Measurements from ENCODE around the gene CTSL.

Gene CTSL

DNA sequence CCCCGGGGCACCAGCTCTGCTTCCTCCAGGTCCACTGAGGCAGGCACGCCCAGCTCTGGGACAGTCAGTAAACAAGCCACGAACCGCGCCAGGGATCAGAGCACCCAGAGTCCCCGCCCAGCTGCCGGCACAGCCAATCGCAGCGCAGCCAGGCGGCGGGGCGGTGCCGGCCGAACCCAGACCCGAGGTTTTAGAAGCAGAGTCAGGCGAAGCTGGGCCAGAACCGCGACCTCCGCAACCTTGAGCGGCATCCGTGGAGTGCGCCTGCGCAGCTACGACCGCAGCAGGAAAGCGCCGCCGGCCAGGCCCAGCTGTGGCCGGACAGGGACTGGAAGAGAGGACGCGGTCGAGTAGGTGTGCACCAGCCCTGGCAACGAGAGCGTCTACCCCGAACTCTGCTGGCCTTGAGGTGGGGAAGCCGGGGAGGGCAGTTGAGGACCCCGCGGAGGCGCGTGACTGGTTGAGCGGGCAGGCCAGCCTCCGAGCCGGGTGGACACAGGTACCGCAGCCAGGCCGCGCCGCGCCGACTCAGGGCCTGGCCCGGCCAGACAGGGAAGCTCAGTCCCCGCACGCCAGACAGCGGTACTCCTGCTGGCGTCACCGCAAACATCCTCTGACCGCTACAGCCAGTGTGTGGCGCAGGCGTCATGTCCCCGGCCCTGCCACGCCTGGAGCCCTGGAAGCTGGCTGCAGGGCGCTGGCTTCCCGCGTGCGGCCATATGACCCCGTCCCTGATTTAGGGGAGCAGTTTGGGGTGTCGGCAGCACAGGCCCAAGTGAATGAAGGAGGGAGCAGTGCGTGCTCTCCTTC, at the start of gene CTSL:
TSS of gene CTSL (plus strand) at position 220 of the 810 bp plus-strand sequence. CDS start 1,485 bp downstream, outside the sequence.
- DNase-seq = peak; percentile 77

DNA sequence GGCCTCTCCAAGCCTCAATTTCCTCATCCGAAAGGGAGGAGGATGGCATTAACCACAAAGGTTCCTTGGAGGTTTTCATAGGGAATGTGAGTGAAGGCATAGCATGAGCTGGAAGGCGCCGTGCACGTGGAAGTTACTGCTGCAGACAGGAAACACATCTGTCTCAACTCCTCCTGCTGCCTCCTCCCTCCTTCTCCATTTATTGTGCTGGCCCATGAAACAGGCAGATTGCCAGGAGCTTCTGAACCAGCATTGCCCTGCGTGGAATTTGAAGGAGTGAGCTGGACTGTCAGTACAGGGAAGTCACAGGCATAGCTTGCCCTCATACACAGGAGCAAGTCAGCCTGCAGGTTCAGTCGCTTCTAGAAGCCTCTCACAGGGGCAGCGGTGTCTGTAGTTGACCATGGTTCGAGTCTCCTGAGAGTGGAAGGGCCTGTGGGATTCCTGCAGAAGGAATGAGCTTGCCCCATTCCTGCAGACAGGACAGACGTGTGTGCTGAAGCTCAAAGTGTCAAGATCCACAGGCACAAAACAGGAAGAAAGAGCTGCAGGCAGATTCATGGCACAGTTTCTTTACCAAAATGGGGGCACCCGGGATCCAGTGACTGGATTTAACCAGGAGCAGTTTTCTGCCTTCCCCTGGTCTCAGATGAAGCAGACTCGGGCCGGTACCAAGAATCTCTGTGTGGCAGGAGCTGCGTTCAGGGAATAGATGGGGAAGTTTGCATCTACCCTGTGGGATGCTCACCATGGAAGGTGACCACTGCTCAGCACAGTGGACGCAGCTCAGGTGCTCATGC, 48.7 kb upstream of the CTSL start:
- no peak for DNase-seq

GRCh38 chr9:87677776-87678587, 47.9 kb upstream of the CTSL start:
- DNase-seq = no peak

DNA sequence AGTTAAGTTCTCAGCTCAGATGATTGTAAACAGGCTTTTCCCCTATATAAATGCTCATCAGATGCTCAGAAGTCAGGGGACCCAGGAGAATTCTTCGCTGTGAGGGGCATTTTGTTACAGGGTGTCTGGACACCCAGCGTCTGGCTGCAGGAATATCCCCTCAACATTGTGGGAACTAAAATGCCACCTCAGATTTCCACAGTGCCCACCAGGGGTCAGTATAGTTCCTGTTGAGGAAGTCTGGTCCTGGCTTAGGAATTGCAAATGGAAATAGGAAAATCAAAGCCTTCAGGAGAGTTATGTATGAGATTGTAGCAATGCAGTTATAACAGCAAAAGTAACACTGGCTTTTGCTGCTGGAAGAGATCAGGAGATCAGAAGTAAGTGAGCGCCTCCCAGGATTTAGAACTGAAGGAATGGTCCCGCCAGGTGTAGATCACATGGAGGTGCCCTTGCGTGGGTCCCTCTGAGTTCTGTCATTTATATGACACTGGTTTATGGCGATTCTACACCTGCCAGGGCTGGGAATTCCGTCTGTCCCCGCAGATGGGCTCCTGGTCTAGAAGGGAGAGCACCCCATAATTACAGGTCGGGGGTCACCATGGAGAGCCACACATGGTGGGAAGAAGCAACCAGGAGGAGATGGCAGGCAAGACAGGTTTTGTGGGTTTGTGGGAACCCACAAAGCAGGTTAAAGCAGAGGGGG, 47.1 kb upstream of the CTSL start:
- DNase-seq = peak; percentile 55

- no peak for DNase-seq
These were observed 44.5 kb upstream of the CTSL start for GRCh38 chr9:87681271-87682061.

DNA sequence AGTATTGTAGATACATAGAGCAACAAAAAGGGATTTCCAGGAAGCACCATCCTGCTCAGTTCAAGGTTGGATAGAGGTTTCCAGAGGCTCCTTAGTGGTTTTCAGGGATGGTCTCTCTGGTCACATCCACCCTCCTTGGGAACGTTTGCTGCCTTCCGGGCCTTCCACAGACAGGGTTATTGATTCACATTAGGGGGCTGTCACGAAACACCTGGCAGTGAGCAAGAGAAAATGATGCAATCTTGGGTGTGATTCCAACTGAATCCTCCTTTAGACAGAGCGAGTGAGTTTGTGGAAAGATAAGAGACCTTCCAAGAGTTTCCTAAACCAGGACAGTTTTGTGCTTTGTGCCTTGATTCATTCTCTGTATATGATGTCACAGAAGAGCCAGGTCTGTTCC, 43.8 kb upstream of the CTSL start:
- no peak for DNase-seq

- no peak for DNase-seq
These were observed 43.3 kb upstream of the CTSL start for GRCh38 chr9:87682618-87683017.

DNA sequence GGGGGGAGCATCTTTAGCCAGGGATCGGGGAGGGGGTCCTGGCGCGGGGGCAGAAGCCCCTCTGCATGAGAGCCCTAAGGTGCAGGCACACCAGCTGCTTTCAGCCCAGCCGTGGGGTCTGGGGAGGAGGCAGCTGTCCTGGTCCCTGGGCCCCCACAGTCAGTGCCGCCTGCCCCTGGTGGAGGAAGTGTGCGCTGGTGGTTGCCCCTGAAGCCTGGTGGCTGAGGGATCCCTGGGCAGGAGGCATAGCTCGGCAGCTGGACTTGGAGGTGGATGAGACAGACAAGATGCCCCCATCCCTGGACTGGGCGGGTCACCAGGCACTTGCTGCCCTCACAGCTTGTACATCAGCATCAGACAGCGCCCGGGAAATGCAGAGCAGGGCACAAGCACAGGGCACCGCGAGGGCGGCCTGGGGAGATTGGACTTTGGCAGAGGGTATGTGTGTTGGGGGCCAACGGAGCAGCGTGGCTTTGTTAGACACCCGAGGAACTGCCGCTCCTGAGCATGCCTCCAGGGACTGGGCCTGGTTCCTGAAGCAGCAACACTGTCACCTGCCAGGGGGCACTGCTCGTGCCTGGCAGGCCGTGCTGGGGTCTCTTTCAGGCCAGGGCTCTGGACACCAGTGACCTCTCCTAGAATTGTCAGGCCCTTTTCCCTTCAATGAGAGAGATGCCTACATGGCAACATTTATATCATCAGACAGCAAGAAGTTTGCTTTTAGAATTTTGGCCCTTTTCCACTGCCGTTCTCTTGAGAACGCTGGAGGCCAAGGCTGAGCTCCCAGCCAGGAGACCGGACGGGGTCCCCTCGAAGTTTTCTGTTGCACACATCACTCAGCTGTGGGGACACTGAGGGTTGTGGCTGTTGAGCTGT, 41.9 kb upstream of the CTSL start:
- no peak for DNase-seq

DNA sequence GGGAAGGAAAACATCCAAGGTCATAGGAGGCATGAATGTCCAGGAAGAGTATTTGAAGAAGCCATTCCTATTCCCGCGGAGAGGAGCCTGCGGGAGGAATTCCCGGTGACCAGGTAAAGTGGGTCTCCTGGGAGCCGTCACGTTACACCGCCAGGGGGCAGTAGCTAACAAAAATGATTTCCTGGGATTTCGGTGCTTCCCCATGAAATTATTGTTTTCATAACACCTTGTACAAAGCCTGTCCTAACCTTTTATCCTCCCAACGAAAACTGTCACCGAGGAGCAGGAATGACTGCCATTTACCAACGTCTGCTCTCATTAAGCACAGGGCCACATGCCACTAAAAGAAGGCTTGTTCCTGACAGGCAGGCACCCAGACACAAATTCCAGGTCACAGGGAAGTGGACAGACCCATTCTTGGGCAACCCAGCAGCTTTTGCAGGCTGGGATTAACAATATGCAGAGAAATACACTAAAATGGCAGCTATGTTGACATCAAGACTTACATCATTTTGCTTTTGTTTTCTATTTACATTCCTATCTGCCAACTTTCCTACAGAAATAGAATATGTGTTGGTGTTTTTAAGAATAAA, 41.2 kb upstream of the CTSL start:
- no peak for DNase-seq

DNA sequence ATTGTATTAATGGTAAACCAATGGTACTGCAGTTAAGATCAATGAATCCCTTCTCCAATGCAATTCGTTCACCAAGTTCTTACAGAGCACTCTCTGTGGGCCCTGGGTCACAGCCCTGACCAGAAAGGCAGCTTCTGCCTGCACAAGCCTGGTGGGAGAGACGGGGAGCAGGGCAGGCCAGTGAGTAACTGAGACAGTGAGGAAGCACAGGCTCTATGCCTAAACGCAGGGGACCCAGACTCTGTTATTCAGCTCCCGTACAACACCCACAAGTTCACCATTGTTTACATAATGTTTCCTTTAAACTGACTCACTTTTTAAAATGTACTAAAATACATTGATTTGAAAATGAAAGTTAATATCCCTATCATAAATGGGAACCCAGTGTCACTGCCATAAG, 40.5 kb upstream of the CTSL start:
- DNase-seq = no peak

GRCh38 chr9:87685871-87686519, 39.9 kb upstream of the CTSL start:
- peak; percentile 17 for DNase-seq

- no peak for DNase-seq
These were observed 39.3 kb upstream of the CTSL start for GRCh38 chr9:87686520-87687090.

GRCh38 chr9:87687207-87687606, 38.7 kb upstream of the CTSL start:
- no peak for DNase-seq

DNA sequence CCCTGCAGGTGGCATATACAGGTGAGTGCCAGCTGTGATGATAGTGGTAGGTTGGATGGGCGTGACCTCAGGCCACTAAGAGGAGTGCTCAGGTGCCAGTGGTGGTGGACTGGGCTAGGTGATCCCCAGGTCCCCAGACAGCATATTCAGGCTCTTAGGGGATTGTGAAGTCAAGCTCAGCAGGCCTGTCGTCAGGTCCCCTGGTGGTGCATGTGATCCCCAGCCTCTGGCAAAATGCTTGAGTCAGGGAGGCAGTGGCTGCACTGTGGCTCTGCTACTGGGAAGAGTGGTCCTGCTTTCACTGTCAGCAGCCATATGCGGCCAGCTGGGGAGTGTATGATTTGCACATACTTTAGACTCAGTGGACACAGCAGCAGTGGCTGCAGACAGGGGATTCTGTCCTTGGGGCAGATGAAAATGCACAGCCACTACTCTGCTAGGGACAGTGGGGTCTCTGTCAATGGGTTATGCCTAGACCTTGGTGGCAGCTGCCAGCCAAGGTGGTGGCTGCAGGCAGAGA, 31.6 kb upstream of the CTSL start:
- no peak for DNase-seq

- no peak for DNase-seq
These were observed 30.4 kb upstream of the CTSL start for GRCh38 chr9:87695523-87695922.

DNA sequence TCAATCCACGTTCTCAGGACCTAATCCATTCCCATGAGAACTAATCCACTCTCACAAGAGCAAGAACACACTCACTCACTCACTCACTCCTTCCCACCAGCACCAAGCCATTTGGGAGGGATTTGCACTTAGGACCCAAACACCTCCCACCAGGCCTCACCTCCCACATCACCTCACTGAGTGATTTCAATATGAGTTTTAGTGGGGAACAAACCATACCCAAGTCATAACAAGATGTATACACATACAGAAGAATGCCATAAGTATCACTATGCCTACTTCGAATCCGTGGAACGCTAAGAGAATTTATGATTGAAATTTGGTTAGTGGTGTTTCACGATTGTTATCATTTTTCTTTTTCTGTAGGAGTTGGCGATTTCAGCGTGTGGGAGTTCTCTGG, 29.3 kb upstream of the CTSL start:
- DNase-seq = no peak

DNA sequence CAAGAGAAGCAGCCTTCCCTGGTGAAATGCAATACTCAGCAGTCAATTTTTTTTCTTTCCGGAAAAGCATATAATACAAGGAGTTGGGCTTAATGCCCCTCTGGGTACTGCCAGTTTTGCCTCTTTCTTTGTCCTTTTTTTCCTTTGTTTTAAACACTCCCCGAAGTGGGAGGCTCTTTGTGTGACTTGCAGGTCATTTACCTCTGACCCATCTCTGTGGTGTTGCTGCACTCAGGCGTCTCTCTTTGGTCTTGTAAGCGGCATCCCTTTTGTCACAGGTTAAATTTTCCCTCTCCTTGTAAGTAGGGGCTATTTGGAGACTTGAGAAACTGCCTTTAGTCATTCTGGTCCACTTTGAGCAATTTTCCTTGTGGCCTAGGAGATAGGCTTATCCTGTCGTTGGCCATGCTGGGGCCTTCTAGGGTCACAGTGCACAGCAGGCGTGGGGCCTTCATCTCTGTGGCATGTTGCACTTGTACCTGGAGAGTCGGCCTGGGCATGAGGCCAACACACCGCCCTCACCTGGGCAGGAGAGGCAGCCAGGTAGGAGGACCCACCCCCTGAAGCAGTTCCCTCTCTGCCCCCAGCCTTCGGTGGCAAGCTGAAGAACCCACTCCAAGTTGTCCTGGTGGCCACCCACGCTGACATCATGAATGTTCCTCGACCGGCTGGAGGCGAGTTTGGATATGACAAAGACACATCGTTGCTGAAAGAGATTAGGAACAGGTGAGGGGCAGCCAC, 27.7 kb upstream of the CTSL start:
- no peak for DNase-seq

GRCh38 chr9:87699835-87700234, 26.1 kb upstream of the CTSL start:
- no peak for DNase-seq

All from stimulated activated CD4-positive, alpha-beta T cell treated with anti-CD3 and anti-CD28 coated beads, Interleukin-15, amount 100 ng/mL, for 24 hours (primary cell).